HepG2 (cell line): ENCODE results near the gene GRM1. TPM values are rescaled to one million over a fixed set of nuclear protein-coding genes. Genes with fewer than 3 reads are reported as not detected.

ENCODE experiments used
- ATAC-seq: fragments of 200-7000 bp; cut with Tn5 transposase; 3 replicates; pipeline ENCODE4 v1.9.1; 2020; ENCODE audit warnings: mild to moderate bottlenecking, moderate library complexity
- BruUV-seq: library from RNA; stranded (reverse); fragments of 400-500 nt; replicated peaks from 2 replicates; lab custom pipeline; 2021; lab: Mats Ljungman, UMichigan
- CTCF ChIA-PET: fragments of 300-600 bp; formaldehyde crosslinking; extraction: SDS; loops from one replicate; lab custom pipeline; 2021; ENCODE audit warnings: low total read pairs, inconsistent platforms, low intra/inter-chr PET ratio; lab: Yijun Ruan, JAX
- POLR2A ChIA-PET: fragments of 350-600 bp; sonication (Branson Sonifier 250); formaldehyde crosslinking; loops from one replicate; lab custom pipeline; 2020; ENCODE audit warnings: antibody characterized with exemption, inconsistent platforms; lab: Yijun Ruan, JAX
- DNase-seq: peaks from one replicate; pipeline ENCODE4 v3.0.0-alpha.2; 2015; ENCODE audit warnings: low spot score
- FAIRE-seq: peaks from 3 replicates; lab custom pipeline; 2011; peaks lifted over from hg19 to GRCh38; lab: Jason Lieb, UNC
- H2AFZ ChIP-seq: one replicate; pipeline ENCODE4 v1.6.1; 2011; ENCODE audit warnings: low read length, inconsistent platforms
- H3K27ac ChIP-seq: fragments of 300-600 bp; 3 replicates; pipeline ENCODE4 v1.8.0; 2011; ENCODE audit warnings: mixed run types, mild to moderate bottlenecking, mixed read lengths, low read length, inconsistent platforms; ENCODE audit not compliant: insufficient read depth; ENCODE audit errors: extremely low read length
- H3K27me3 ChIP-seq, 2 experiments: fragments of 200-600 bp in 1 of 2; 2 replicates in 1 of 2; 3 replicates in 1 of 2; pipeline versions ENCODE4 v1.6.0 to v1.8.0; 2011; ENCODE audit warnings: low read length in 2 of 2, mild to moderate bottlenecking in 2 of 2, moderate library complexity in 2 of 2, inconsistent platforms in 1 of 2; ENCODE audit not compliant: insufficient read depth in 2 of 2, control insufficient read depth in 1 of 2
- H3K36me3 ChIP-seq, 2 experiments: fragments of 200-600 bp in 1 of 2; replicated peaks in 1 of 2; 2 replicates in 1 of 2; 3 replicates in 1 of 2; pipeline versions ENCODE4 v1.5.1 to v1.8.0; 2011; ENCODE audit warnings: low read length in 2 of 2, inconsistent platforms in 1 of 2; ENCODE audit not compliant: insufficient read depth in 2 of 2, control insufficient read depth in 1 of 2
- H3K4me1 ChIP-seq: 2 replicates; pipeline ENCODE4 v1.5.1; 2012; ENCODE audit warnings: low read length, inconsistent platforms; ENCODE audit not compliant: insufficient read depth
- H3K4me2 ChIP-seq: 2 replicates; pipeline ENCODE4 v1.6.0; 2011; ENCODE audit warnings: low read depth, low read length, inconsistent platforms
- H3K4me3 ChIP-seq, 3 experiments: fragments of 200-600 bp in 1 of 3; sonication (generic), shearing (Covaris generic) in 1 of 3; replicated peaks in 1 of 3; 2 replicates each; pipeline ENCODE4 v1.5.1; 2011 to 2016; ENCODE audit warnings: low read length in 3 of 3, inconsistent platforms in 2 of 3, low read depth in 2 of 3, mild to moderate bottlenecking in 2 of 3, control low read depth in 1 of 3, mixed read lengths in 1 of 3; ENCODE audit not compliant: insufficient read depth in 1 of 3
- H3K79me2 ChIP-seq: one replicate; pipeline ENCODE4 v1.6.1; 2011; ENCODE audit warnings: low read length, inconsistent platforms; ENCODE audit not compliant: insufficient read depth
- H3K9ac ChIP-seq: 2 replicates; pipeline ENCODE4 v1.6.0; 2011; ENCODE audit warnings: mild to moderate bottlenecking, low read depth, low read length, inconsistent platforms; ENCODE audit not compliant: insufficient read depth
- H3K9me3 ChIP-seq: 2 replicates; pipeline ENCODE4 v1.5.1; 2012; ENCODE audit warnings: mild to moderate bottlenecking, low read length
- H4K20me1 ChIP-seq: 2 replicates; pipeline ENCODE4 v1.6.0; 2011; ENCODE audit warnings: inconsistent platforms, mild to moderate bottlenecking, low read length, moderate library complexity; ENCODE audit not compliant: insufficient read depth
- HMG20B ChIP-seq: conservative IDR thresholded peaks from 2 replicates; pipeline ENCODE4 v1.6.1; 2016; ENCODE audit warnings: missing genetic modification reagents, missing compliant biosample characterization
- IKZF1 ChIP-seq: fragments of 450-650 bp; IDR thresholded peaks from 2 replicates; pipeline ENCODE4 v1.7.1; 2016
- MIER3 ChIP-seq: IDR thresholded peaks from 2 replicates; pipeline ENCODE4 v1.6.1; 2016; ENCODE audit warnings: missing compliant biosample characterization, borderline replicate concordance
- RBM22 ChIP-seq: fragments of 200-400 bp; formaldehyde crosslinking; optimal IDR thresholded peaks from 2 replicates; pipeline ENCODE3; 2017; ENCODE audit warnings: mild to moderate bottlenecking, low read length, moderate library complexity
- SIX1 ChIP-seq: sonication (generic); formaldehyde crosslinking; IDR thresholded peaks from 2 replicates; pipeline ENCODE4 v1.4.0; 2020; ENCODE audit warnings: missing genetic modification reagents, borderline replicate concordance
- STAT5B ChIP-seq: sonication (generic); formaldehyde crosslinking; IDR thresholded peaks from 2 replicates; pipeline ENCODE4 v1.4.0; 2020; ENCODE audit warnings: missing genetic modification reagents
- ZNF335 ChIP-seq: sonication (generic); formaldehyde crosslinking; IDR thresholded peaks from 2 replicates; pipeline ENCODE4 v1.4.0; 2020; ENCODE audit warnings: missing genetic modification reagents
- ZNF597 ChIP-seq: sonication (generic); formaldehyde crosslinking; IDR thresholded peaks from 2 replicates; pipeline ENCODE4 v1.5.0; 2020; ENCODE audit warnings: missing genetic modification reagents
- ZNF775 ChIP-seq: sonication (generic); formaldehyde crosslinking; IDR thresholded peaks from 2 replicates; pipeline ENCODE4 v1.4.0; 2020; ENCODE audit warnings: missing genetic modification reagents, mild to moderate bottlenecking, moderate library complexity, borderline replicate concordance
- WGBS: methylation state at CpG from one replicate; pipeline ENCODE4 v1.1.6; 2017; ENCODE audit warnings: low lambda C conversion rate; 5-methylcytosine and 5-hydroxymethylcytosine counted together
- in situ Hi-C: cut with HindIII; loops from 2 replicates; pipeline ENCODE4 v1.10.0; 2017; ENCODE audit warnings: low pct_unique_long_range_greater_than_20kb; ENCODE audit not compliant: extremely low pct_ligation_motif_present
- intact Hi-C: fragments of 100-400 bp; cut with micrococcal nuclease; formaldehyde crosslinking; loops from one replicate; pipeline ENCODE4 v1.10.0; 2022; ENCODE audit not compliant: unreplicated experiment
- polyA plus RNA-seq, 8 experiments: library from polyadenylated mRNA; depleted of rRNA in 3 of 8; stranded (reverse) in 7 of 8; unstranded in 1 of 8; fragments of >200 nt; fragmentation: Illumina TruSeq in 4 of 8; extraction: Trizol in 4 of 8; gene quantifications; 2 replicates each; pipeline versions ENCODE4 v1.2.1 to v1.2.3, GENCODE V29; 2011 to 2016; ENCODE audit warnings: low read depth in 4 of 8, missing spikeins in 1 of 8, mixed read lengths in 1 of 8; ENCODE audit not compliant: insufficient read depth in 1 of 8
- total RNA-seq, 5 experiments: library from RNA; depleted of rRNA; stranded (reverse); fragments of >200 nt; fragmentation: Illumina TruSeq; extraction: Trizol; gene quantifications; 2 replicates each; pipeline ENCODE4 v1.2.3, GENCODE V29; 2016; ENCODE audit warnings: low read depth in 1 of 5

GRM1 gene
- total and polyA plus RNA-seq, 2 of the 13 experiments (the other 11 are each of a cell fraction or from before 2014, with no cell fraction given) = 0.09 TPM; not detected in 1

- ATAC-seq = no peak
- H3K9me3 ChIP-seq = no peaks in the 10 kb centered on the region
- DNase-seq = no peak
- no peaks in the 10 kb centered on the region for H3K36me3 ChIP-seq
- FAIRE-seq = no peak
- H3K27me3 ChIP-seq = no peaks in the 10 kb centered on the region
- H3K4me3 ChIP-seq = no peak overlapping the region
- H3K4me1 ChIP-seq = no peaks in the 10 kb centered on the region
- H3K9ac ChIP-seq = no peak overlapping the region
- intact Hi-C loops = no loop called here
- no peak overlapping the region for H3K27ac ChIP-seq
- in situ Hi-C loops = no loop called here
- H2AFZ ChIP-seq = no peak overlapping the region
- no peaks in the 10 kb centered on the region for H4K20me1 ChIP-seq
- no peaks in the 10 kb centered on the region for H3K79me2 ChIP-seq
- WGBS = 24% methylated on average over 5 of the region's 5 CpGs
- no peak overlapping the region for H3K4me2 ChIP-seq
- TF ChIP-seq IKZF1 (no peak), MIER3 (CRISPR knock-in tag) (no peak), HMG20B (no peak), STAT5B (CRISPR knock-in tag) (no peak), ZNF335 (CRISPR knock-in tag) (no peak), ZNF775 (CRISPR knock-in tag) (no peak)
- POLR2A ChIA-PET = no interaction called here
- no TSS peak for BruUV-seq
- CTCF ChIA-PET = no interaction called here
Observed at GRCh38 chr6:146289816-146290588, 261.1 kb downstream of the GRM1 start.

- Histone ChIP-seq H3K27me3 (no peaks in the 10 kb centered on the region), H3K27ac (no peak overlapping the region), H3K9me3 (no peaks in the 10 kb centered on the region), H3K36me3 (no peaks in the 10 kb centered on the region), H2AFZ (no peak overlapping the region), H3K9ac (no peak overlapping the region), H3K4me2 (no peak overlapping the region), H4K20me1 (no peaks in the 10 kb centered on the region), H3K4me3 (no peak overlapping the region), H3K79me2 (no peaks in the 10 kb centered on the region), H3K4me1 (no peaks in the 10 kb centered on the region)
- ATAC-seq = no peak
- 16% methylated on average over 2 of the region's 2 CpGs for WGBS
- in situ Hi-C loops (no loop called here), intact Hi-C loops (no loop called here)
- BruUV-seq = no TSS peak
- TF ChIP-seq ZNF597 (CRISPR knock-in tag) (no peak), RBM22 (no peak), SIX1 (CRISPR knock-in tag) (no peak)
- DNase-seq = no peak
- CTCF ChIA-PET = no interaction called here
- no peak for FAIRE-seq
- POLR2A ChIA-PET = no interaction called here
Observed at GRCh38 chr6:146290589-146290901, 261.7 kb downstream of the GRM1 start.
